NOMO-1 treated with DMSO at 0.1 percent for 48 hours (cell line): ENCODE results near the gene MYOCD.
A peak's percentile ranks its signal among the peaks of the same experiment; 100 is the strongest.

Experiments used
- DNase-seq: peaks from one replicate; lab custom pipeline; 2025; ENCODE audit not compliant: unreplicated experiment; lab: John Stamatoyannopoulos, UW

Gene MYOCD

GRCh38 chr17:12693640-12694039 lies 27.9 kb downstream of the MYOCD start:
- DNase-seq, result no peak

GRCh38 chr17:12706070-12706469 lies 40.4 kb downstream of the MYOCD start:
- no peak for DNase-seq

GRCh38 chr17:12709063-12709462 lies 43.4 kb downstream of the MYOCD start:
- DNase-seq, result no peak

GRCh38 chr17:12712415-12712814 lies 46.7 kb downstream of the MYOCD start:
- no peak for DNase-seq

- no peak for DNase-seq
These were observed 47.3 kb downstream of the MYOCD start for GRCh38 chr17:12712941-12713340.

GRCh38 chr17:12719948-12720347 lies 54.3 kb downstream of the MYOCD start:
- no peak for DNase-seq

- no peak for DNase-seq
These were observed 55.9 kb downstream of the MYOCD start for GRCh38 chr17:12721581-12721980.

- DNase-seq, result no peak
These were observed 56.6 kb downstream of the MYOCD start for GRCh38 chr17:12722282-12722681.

GRCh38 chr17:12726131-12726530 lies 60.4 kb downstream of the MYOCD start:
- DNase-seq, result no peak

GRCh38 chr17:12727076-12727760 lies 61.5 kb downstream of the MYOCD start:
- DNase-seq, result no peak

- no peak for DNase-seq
These were observed 62.2 kb downstream of the MYOCD start for GRCh38 chr17:12727881-12728280.

- DNase-seq, result no peak
These were observed 63.4 kb downstream of the MYOCD start for GRCh38 chr17:12729086-12729485.

- no peak for DNase-seq
These were observed 64.7 kb downstream of the MYOCD start for GRCh38 chr17:12730421-12730820.

GRCh38 chr17:12730931-12731521 lies 65.3 kb downstream of the MYOCD start:
- DNase-seq, result no peak

- no peak for DNase-seq
These were observed 66.1 kb downstream of the MYOCD start for GRCh38 chr17:12731839-12732238.

- no peak for DNase-seq
These were observed 66.7 kb downstream of the MYOCD start for GRCh38 chr17:12732366-12732765.

- DNase-seq, result no peak
These were observed 69.2 kb downstream of the MYOCD start for GRCh38 chr17:12734926-12735325.

GRCh38 chr17:12735517-12735916 lies 69.8 kb downstream of the MYOCD start:
- no peak for DNase-seq

- DNase-seq, result no peak
These were observed 70.8 kb downstream of the MYOCD start for GRCh38 chr17:12736526-12736925.

- no peak for DNase-seq
These were observed 72.2 kb downstream of the MYOCD start for GRCh38 chr17:12737740-12738469.

GRCh38 chr17:12738624-12739023 lies 72.9 kb downstream of the MYOCD start:
- no peak for DNase-seq

GRCh38 chr17:12739500-12739899 lies 73.8 kb downstream of the MYOCD start:
- peak; percentile 3 for DNase-seq
